ENCODE results near the gene LRP1.

Gene LRP1

DNA sequence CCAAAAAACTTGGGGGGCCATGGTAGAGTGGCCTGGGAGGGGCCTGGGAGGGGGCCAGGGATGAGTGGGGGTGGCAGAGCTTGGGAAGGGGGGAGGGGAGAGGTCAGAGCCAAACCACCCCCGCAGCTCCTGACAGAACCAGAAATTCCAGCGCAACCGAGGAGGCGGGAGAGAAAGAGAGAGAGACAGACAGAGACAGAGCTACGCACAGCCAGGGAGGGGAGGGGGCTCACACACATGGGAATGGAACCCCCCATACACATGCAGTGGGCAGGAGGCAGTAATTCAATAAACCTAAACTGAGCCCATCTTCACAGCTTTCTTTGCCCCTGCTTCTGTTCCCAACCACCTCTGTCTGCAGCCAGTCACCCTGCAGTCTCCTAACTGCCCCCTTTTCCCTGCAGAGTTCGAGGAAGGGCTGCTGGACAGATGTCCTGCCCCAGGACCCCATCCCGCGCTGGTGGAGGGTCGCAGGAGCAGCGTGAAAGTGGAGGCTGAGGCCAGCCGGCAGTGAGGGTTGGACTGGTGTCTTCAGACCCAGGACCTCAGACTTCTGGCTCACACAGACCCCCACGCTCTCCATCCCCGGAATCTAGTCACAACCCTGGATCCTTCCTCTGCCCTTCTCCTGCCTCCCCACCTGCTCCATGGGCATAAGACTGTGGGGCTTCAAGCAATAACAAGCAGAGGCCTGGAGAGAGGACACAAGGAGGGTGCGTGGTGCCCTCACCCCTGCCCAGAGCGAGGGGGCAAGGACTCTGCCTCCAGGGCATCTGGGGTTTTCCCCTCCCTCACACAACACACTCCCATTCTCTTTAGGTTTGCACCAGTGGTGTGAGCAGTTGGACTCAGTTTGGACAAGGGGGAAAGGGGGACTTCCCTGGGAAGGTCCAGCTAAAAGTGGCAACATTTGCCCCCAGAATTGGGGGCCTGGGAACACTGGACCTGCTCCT, 33.8 kb upstream of the LRP1 start:
- DNase-seq, result no peak

DNA sequence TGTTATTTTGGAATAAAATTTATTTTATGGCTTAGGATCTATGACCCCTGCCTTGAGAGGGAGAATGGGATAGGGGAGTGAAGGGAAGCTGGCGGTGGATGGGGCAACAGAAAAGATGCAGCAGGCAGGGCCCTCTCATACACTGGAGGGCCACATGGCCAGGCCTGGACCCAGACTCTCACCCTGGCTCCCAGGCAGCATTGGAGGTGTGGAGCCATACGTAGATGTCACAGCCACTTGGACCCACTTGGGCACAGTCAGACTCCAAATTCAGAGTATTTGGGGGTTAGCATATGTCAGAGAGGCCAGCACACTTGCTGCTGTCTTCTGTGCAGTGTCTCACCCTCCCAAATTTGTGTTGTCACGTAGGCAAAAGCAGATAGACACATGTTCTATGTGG, 32.8 kb upstream of the LRP1 start:
- DNase-seq, result no peak

DNA sequence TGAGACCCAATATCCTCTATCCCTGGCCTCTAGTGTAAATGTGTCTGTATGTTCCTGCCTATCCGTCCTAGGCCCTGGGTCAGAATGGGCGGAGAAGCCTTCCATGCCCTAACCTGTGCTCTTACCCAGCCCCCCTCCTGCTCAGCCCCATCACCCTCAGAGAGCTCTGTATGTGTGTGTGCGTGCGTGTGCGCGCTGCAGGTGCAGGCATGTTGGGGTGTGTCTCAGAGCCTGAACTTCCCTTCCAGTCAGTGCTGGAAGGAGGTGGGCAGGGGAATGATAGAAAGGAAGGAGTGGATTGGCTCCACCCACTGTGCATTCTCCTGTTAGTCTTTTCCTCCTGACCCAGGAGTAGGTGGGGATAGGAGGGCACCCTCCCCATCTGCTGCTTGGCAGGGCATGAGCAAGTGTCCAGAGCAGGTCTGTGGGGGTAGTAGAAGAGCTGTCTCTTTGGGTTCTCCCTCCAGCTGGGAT, 32.1 kb upstream of the LRP1 start:
- no peak for DNase-seq

DNA sequence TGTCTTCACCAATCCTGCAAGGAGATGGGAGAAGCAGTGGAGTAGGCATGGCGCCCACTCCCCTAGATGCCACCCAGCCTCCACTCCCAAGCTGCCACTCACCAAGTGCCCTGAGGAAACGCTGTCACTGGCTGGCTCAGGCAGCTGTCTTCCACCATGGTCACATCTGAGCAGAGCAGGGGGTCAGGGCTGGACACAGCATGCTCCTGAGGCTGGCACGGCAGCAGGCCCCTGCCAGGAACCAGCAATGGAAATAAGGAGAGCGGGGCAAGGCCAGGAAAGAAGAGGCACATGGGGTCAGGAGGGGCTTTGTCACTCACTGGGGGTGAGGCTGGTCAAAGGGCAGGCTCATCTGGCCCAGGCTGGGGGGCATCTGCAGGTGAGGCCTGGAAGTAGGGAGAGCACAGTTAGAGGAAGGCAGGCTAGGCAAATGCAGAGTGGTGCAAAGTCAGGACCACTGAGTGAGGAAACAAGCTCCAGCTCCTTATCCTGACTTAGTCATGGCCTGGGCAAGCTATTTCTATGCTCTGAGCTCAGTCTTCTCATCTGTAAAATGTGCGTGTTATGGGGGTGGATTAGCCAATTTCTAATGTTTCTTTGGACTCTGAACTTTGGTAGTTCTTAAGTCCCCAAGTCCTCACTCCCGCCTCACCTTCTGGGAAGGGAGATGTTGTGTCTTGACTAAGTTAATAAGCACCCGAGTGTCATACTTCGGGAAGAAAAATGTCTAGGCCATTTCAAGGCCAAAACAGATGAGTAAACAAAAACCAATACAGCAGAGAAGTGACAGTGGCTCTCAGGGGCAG, 31.3 kb upstream of the LRP1 start:
- DNase-seq, result no peak

DNA sequence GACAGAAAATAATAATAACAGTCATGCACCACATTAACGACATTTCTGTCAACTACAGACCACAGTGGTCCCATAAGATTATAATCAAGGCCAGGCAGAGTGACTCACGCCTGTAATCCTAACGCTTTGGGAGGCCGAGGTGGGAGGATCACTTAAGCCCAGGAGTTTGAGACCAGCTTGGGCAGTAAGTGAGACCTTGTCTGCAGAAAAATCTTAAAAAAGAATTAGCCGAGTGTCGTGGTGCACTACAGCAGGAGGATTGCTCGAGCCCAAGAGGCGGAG, 30.8 kb upstream of the LRP1 start:
- DNase-seq, result no peak

DNA sequence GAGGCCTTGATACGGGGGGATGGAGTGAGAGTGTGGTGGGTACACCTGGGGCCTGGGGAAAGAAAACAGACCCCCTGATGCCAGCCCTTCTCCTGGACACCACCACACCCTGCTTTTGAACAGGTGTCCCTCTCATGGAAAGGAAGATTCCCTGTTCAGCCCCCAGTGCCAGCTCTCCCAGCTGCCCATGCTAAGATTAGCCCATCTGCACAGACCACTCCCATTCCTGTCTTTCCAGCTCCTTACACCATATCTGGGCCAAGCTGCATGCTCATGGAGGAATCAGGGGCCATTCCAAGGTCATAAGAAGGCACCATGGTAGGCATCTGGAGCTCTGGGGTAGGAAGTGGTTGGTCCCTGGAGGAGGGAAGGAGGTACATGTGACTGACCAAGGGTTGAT, 29.7 kb upstream of the LRP1 start:
- DNase-seq, result no peak

DNA sequence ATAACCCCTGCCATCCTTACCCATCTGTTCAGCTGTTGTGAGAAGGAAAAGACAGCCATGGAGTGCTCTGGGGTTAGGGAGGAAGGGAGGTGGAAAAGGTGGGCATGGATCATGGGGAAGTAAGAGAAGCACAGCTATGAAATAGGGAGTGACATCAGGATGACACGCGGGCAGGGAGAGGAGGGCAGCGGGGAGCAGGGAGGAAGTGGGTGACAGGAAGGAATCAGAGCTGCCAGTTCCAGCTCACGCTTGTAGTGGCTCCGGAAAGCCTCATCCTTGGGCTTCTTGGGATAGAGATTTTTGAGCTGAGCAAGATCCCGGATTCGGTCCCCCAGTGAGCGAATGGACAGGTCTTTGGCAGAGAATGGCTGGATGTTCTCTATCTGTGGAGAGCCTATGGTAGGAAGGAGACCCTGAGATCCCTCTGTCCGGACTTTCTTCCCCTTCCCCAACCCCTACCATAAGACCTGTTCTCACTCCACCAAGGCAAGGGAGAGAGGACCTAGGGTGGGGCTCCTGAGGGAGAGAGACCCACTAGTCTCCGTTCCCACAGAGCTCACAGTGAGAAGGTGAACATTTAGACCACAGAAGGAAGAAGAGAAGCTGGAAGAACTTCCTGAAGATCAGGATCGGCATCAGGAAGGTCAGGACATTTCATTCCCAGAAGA, 29.1 kb upstream of the LRP1 start:
- DNase-seq, result no peak

DNA sequence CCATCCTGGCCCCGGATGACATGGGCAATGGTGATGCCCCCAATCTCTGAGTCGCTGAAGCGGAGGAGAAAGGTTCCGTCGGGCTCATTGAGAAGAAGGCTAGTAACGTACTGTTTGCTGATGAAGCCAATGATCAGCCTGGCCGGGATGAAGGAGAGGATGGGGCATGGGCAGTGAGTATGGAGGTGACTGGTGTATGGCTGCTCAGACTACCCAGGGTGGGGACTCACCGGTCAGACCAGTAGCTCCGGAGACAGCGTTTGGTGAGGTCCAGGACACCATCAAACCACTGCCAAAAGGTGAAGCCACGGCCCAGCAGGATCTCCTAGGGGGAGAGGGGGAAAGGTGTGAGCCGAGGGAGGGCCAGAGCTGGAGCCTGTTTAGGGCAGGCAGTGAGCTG, 28.5 kb upstream of the LRP1 start:
- DNase-seq, result no peak

DNA sequence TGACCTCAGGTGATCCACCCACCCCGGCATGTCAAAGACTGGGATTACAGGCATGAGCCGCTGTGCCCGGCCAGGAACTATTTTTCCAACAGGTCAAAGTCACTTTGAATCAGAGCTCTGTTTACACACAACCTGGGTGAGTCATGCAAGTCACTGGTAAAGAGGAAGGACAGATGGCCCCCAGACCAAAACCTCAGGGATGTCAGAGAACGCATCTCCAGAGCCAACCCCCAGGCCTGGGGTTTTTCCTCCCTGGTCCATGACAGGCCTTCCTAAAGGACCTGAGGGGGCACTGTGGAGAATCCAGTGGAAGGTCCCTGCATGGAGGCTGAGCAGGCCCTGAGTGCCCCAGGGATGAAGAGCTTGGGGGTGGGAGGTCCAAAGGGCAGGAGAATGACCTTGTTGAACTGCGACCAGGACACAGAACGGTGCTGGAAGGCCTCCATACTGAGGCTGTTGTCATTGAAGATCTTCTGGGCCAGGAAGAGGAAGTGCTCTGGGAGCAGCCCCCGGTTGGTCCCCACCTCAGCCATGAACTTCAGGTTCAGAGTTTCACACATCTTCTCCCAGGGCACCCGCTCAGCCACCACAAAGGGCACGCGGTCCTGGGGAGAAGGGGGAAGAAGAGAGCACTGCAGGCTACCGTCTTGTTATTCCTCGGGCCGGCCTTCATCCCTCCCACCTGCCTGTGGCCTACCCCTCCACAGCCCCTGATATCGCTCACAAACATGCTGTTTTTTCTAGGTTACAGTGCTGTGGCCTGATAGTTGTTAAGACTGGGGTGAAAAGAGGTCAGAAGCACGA, 26.2 kb upstream of the LRP1 start:
- DNase-seq, result no peak

DNA sequence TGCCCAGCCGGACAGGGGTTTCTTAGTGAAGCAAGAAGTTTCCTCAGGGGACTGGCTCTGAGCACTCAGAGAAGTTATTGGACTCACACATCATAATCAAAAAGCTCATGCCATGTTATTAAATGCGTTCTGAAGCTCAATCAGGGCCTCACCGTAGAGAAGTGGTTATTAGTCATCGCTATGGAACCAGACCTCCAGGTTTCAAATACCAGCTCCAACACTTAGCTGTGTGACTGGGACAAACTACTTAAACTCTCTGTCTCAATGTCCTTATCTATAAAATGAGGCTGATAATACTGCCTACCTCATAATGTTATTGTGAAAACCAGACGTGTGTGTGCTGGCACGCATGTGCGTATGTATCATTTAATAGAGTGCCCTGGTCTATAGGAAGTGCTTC, 24.4 kb upstream of the LRP1 start:
- no peak for DNase-seq

DNA sequence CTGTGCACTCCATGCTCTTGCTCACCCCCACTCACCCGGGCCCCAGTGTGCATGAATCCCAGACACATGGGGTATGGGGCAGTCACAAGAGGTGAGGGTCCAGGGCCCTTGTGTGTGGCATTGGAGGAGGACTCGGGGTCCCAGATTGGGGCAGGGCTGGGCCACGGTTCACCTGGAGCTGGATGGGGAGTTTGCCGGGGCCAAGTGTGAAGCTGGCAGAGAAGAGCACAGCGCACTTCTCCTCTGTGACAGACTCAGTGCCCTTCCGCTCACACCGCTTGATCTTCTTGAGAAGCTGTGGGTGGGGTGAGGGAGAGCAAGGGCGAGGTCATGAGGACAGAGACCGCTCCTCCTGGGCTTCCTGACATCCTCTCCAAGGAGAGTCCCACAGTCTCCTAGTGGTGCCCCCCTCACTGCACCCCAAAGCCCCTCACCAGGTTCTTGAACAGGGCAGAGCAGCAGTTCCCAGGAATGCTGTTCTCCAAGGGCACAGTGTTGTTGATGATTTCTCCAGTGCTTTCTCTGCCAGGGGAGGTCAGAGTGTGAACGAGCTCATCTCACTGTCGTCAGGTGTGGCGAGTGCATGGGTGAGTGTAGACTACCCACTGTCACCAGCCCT, 23.9 kb upstream of the LRP1 start:
- DNase-seq, result no peak

DNA sequence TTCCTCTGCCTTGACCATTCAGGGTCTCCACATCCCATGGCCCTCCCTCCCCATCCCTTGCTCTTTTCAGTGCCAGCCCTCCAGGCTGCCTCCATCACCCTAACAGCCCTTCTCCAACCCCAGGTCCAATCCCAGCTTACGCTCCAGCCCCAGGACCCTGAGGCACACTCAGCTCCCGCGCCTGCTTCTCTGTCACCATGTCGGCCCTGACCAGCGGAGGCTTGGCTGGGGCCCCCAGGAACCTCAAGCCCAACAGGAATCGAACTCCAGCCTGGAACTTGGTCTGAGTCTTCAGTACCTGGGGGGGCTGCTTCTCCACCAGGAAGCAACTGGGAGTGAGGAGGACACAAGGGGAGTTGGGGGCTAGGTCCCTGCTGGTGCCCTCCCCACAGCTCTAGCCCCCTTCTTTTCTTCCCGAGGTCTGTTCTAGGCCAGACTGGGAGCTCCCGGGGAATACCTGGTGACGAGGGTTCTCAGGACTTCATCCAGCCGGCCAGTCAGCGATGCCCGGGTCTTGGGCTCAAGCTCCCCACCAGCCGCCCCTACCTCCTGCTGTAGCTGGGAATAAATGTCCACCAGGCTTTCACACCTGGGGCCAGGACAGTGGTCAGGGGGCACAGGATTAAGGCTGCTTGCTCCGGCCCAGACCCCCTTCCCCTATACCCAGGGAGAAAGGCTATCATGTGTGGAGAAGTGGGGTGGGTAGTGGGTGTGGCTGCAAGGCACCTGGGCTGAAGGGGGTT, 23.1 kb upstream of the LRP1 start:
- DNase-seq, result no peak

DNA sequence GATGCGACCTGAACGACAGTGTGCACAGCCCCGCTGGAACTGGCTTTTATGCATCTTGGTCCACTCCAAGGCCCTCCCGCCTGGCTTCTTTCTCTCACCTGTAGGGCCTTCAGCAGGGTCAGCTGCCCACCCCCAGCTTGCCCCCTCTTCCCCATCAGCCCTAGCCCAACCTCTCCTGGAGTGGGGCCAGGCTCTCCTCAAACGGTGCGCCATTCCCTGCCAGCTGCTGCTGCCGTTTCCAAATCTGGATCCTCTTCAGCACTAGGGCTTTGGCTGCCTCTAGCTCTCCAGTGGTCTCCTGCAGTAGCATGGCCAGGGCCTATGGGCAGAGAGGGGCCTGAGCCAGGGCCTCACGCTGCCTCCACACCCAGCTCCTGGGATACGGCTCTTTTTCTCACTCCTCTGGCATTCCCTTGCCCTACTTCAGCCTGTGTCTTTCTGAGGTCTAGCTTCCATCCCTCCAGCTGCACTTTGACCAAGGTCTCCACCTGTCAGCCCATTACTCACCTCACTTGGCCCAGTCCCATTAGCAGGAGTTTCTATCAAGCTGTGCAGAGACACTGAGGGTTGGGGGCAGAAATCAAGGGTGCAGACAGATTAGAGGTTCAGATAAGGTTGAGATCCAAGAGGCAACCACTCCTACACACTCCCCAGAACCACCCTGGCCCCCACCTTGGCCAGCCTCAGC, 22.1 kb upstream of the LRP1 start:
- DNase-seq, result no peak

DNA sequence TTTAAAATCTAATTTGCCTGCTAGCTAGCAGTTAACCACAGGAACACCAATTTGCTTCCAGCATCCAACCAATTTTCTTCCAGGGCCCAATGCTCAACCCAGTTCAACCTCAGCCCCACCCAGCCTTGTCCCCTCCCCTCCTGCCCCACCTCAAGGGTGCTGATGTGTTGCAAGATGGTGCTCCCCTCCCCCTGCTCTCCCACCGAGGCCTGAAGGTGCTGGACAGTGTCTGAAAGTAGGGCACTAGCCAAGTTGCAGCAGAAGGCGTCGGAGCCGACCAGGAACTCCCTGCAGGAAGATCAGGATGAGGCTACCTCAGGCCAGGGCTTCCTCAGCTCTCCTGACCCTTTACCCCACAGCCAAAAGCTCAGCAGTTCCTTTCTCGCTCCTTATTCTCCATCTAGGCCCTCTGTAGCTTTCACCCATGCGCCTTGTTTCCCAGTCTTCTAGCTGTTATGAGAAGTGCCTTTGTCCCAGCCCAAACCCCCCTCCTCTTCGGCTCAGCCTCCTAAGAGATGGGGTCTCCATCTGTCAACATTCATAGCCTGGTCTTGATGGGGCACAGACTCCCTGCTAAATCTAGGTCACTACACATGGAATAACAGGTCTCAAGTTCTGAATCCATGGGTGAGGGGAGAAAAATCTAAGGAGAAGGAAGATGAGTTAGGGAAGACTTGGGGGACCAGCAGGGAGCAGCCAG, 20.7 kb upstream of the LRP1 start:
- DNase-seq, result no peak

DNA sequence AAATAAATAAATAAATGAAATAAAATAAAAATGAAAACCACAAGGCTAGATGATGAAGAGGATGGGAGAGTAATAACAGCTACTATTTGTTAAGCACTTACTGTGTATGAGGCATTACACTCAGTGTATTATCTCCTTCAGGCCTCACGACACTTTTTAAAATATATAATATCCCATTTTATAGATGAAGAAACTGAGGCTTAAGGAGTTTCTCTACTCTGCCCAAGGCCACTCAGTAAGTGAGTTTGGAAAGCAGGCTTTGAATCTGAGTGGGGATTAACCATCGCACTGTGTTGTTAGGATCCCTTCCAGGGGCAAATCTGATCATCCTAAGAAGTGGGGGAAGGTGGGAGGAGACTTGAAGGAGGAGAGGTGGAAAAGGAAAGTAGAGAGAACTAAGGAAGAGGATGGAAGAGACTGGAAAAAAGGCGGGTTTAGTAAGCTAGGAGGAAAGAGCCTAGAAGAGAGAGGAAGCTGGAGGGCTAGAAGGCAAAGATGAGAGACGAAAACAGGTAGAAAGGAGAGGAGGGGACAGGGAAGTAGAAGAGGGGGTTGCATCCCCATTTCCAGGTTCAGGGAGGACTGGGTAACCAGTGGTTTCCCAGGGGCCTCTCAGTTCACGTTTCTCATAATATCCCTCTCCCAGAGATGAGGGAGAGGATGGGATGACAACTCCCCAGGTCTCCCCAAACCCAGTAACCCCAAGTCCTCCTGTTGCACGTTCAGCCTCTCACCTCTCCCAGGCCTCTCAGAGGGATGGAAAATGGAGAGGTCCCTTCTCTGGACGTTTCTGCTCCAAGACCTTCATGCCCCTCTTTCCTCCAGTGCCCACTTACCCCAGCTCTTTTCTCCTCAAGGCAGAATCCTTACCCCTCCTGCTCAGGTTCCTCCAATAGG, 18.8 kb upstream of the LRP1 start:
- no peak for DNase-seq

DNA sequence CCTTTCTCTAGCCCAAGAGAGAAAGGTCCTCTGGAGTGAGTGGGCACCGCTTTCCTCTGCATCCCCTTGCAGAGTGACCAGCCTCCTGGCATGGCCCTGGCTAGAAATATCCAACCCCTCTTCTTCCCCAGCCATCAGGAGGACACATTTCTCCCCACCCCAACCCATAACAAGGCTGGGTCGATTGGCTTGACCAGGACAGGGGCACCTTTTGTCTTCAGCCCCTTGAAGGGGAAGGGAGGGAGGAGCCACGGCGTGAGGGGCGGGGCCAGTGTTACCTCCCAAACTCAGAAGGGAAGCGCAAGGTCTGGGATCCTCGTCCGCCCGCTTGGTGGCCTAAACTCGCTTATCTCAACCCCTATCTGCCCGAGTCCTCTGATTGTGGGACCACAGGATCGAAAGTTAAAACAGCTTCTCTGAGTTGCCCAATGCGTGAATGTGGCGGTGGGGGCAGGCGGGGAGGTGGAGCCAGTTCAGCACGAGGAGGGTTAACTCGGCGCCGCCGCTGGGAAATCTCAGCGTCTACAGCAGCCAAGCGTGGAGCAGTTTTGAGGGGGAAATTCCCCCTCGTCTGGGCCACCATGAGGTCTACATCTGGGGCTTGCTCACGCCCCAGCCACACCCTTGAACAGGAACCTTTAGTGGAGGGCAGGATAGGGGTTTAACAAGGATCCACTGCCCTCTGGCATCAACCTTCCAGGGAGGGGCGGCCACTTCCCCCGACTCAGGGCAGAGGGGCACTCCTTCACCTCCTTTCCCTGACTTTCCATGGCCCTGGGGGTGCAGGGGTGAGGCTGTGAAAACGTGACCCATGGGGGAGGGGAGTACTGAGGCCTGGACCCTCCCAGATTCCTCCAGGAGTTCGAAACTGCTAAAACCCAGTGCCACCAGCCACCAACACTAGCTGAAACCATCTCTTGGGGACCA, 17.9 kb upstream of the LRP1 start:
- no peak for DNase-seq

DNA sequence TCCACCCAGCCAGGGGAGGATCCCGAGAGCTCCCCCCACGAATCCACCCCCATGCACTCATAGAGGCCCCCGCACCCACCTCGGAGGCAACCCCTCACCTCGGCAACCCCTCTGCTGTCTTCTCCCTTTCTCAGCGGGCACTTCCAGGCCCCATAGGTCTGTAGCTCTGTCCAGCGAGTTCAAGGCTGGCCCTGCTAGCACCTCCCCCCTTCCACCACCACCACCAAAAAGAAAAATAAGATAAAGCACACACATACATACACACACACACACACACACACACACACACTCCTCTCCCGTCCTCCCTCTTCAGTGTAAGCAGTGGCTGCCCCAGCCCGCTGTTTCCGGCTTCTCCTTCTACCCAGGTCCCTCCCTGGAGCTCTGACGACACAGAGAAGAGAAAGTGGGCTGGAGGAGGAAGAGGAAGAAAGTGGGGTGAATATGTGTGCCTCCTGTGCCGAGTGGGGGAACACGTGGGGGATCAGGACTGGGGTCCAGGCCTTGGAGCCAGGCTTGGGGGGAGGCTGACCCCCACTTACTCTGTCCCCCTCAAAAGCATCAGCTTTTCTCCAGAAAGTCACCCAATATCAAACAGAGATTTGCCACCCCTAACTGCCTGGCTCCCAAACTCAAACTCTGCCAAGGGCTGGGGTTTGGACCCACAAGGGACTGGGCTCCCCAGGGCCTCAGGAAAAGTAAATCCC, 17.1 kb upstream of the LRP1 start, which contains the start of gene STAT6:
Gene STAT6 (minus strand): TSS at position 332 of the 704 bp plus-strand sequence. CDS start 3,084 bp downstream, outside the sequence.
- no peak for DNase-seq

Measured in NCI-H1694 (cell line).